Fibroblast of the conjunctiva (primary cell): Measurements from ENCODE around the gene FRMD4A.

Experiments
- DNase-seq: peaks from one replicate; pipeline ENCODE4 v3.0.0-alpha.2; 2010; ENCODE audit warnings: low read depth

Gene FRMD4A

DNA sequence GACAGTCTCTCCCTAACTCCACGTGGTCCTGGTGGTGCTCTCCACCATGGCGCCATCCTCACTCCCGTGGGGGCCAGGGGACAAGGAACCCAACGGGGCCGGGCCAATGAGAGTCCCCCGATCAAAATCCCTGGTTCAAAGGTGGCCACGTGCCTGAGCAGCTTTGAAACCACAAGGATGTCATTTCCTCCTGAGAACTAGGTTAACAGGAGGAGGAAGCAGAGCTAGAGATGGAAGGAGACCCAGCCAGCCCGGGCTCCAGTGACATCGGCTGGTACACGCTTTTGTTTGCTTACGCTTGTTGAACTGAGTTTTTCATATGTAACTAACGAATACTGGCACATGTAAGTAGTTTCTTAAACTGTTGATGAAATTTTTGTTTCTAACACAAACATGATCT, 682.3 kb downstream of the FRMD4A start:
- DNase-seq, result no peak

DNA sequence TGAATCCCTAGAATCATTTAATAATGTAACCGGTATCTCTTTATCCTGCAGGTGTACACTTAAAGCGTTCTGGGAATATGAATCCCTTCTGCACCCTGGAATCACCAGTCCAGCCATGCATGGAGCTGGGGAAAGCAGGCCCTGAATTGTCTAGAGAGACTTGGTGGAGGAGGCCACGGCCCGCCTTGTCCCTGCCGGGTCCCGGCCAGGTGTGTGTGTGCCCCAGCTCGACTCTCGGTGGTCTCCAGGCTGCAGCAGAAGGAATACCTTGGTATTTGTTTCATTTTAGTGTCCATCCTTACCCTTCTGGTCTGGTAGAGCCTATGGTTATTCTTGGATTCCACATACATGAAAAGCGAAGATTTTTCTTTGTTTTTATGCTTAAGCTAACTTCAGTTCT, 685.9 kb downstream of the FRMD4A start:
- no peak for DNase-seq

GRCh38 chr10:13643016-13643415, 687.7 kb downstream of the FRMD4A start:
- DNase-seq, result no peak

DNA sequence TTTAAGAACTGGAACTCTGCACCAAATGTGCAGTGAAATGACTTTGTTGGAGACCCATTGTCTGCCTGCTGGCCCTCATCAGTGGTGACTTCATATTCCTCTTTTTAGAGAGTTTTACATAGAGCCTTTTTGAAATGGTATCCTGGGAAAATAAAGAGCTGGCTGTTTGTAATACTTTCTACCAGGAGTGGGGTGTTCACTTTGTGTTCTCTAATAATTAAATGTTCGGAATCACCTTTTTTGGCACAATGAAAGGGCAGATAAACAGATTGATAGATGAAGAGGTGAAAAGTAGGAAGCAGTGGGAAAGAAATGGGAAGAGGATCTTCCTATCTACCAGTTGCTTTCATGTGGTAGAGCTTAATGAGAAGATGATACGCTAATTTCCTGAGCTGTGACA, 688.4 kb downstream of the FRMD4A start:
- no peak for DNase-seq

DNA sequence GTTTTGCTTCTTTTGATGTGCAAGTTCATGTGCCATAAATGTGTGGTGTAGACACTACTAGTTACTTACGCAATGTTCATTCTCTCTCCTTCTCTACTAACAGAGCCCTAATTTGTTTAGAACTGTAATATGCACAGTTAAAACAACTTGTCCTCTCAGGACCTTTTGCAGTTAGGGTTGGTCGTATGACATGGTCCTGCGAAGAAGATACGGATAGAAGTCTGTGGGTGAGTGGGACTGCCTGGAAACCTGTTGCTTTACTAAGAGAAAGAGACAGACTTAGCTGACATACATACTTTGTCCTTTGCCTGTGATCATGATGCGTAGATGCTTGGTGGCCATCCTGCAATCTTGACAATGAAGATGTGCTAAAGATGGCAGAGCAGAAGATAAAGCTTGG, 692.8 kb downstream of the FRMD4A start:
- no peak for DNase-seq

- DNase-seq, result no peak
Measured at GRCh38 chr10:13637303-13637856, 693.3 kb downstream of the FRMD4A start.

DNA sequence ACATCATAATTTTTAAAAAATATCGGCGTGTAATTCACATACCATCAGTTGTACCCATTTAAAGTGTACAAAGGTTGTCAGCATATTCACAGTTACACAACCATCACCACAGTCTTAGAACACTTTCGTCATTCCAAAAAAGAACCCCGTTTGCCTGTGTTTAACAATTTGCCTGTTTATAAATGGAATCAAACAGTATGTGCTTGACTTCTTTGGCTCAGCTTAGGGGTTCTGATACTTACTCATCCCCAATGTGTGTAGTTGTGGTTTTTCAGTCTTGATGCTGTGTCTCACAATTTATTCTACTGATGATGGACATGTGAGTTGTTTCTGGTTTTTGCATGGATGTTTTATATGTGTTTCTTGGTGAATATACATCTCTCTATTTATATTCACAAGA, 693.9 kb downstream of the FRMD4A start:
- DNase-seq, result no peak

GRCh38 chr10:13634207-13634606, 696.5 kb downstream of the FRMD4A start:
- DNase-seq, result no peak

DNA sequence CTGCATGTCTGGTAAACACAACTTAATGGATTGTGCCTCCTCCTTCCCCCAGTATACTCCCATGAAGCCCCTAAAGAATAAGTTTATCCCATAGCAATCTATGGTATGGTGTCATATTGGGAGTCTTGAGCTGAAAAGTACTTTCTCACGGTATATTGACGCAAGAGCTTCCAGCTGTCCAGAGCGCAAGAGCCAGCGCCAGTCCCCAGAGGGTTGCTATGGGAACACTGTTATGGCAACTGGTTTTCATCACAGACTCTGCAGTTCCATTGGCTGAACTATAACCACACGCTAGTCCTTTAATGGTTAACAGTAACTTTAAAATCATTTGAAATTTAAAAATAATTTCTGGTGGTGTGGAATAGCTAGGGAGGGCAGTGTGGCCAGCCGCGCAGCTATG, 697.0 kb downstream of the FRMD4A start:
- DNase-seq, result peak; percentile 89

DNA sequence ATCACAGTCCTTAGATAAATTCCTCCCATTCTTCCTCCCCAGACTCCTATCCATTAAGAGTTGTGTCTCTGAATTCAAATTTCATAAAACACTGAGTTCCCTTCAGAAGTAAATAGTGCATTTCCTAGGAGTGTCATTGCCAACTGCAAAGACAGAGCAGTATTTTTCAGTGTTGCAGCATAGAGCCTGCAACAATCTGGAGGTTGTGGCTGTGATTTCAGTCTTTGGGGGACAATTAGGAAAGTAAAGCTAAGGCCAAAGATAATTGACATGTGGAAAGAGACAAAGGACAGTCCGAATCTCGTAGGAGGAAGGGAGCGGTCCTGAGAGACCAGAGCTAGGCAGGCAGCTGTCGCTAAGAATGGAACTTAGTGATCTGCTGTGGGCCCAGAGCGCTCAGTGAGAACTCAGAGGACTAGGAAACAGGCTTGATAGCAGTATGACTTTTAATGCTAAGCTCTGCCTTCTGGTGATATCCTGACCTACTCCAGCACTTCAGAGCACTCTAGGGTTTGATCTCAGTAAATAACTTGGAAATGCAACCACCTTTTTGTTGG, 697.8 kb downstream of the FRMD4A start:
- no peak for DNase-seq

DNA sequence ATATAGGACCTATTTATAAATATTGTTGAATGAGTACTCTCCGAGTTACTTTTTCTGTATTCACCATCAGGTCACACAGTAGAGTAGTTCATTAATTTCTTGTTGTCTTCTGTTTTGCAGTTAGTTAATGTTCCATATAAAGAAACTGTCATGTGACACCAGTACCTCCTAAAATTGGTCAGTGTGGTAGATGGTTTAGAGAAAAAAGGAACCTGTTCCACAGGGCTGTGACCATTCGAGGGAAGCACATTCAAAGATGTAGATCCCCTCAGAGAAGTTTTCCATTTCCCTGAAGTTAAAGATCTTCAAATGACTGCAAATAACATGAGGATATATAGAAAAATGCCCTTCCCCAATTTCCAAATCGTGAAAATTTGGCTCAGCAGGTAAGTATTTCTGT, 698.3 kb downstream of the FRMD4A start:
- DNase-seq, result no peak

- DNase-seq, result no peak
Measured at GRCh38 chr10:13631594-13631993, 699.1 kb downstream of the FRMD4A start.

GRCh38 chr10:13630231-13630630, 700.5 kb downstream of the FRMD4A start:
- no peak for DNase-seq

GRCh38 chr10:13629116-13629515, 701.6 kb downstream of the FRMD4A start:
- no peak for DNase-seq

GRCh38 chr10:13628661-13629060, 702.1 kb downstream of the FRMD4A start:
- no peak for DNase-seq

- DNase-seq, result no peak
Measured at GRCh38 chr10:13627459-13628310, 703.0 kb downstream of the FRMD4A start.

DNA sequence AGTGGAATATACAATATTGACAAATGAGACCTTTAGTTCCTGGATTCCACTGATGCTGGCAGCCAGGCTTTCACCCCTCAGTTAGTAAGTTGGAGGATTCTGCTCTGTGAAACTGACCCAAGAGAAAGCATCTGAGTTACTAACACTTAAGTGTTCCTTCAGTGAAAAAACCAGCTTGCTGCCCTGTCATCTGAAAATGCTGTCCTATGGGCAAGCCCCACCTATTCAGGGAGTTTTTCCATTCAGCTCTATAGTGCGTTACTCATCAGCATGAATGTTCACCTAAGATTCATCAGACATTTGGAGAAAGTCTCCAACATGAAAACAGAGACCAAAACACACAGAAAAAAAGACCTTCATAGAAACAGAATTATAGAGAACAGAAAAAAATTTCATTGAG, 706.1 kb downstream of the FRMD4A start:
- no peak for DNase-seq

GRCh38 chr10:13621931-13622330, 708.8 kb downstream of the FRMD4A start:
- no peak for DNase-seq

GRCh38 chr10:13617116-13617515, 713.6 kb downstream of the FRMD4A start:
- no peak for DNase-seq

DNA sequence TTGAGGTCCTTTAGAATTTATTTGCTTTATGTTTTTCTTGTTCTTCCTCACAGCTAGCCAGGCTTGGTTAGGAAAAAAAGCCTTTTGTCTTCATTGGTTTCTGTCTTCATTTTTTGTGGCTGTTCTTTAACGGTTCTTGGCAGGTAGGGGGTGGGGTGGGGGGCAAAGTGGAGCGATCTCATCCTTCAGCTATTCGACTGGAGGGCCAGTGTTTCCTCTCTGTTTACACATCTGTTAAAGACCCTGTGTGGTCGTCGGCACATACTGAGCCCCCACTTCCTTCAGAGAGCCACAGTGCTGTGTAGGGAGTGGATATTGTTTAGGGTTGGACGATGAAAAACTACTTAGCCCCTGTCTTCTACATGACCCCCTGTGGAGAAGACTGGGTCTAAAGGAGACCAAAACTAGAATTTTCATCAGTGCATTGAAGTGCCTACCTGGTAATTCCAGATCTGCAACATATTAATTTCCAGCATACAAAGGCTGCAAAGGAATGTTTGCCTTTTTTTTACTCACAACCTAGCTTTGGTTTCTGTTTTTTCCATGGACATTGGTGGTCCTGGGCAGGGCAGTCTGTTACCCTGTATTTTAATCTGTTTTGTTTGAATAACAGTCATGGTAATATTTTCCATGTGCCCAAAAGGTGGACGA, 714.9 kb downstream of the FRMD4A start:
- no peak for DNase-seq

- no peak for DNase-seq
Measured at GRCh38 chr10:13614530-13615332, 716.0 kb downstream of the FRMD4A start.

DNA sequence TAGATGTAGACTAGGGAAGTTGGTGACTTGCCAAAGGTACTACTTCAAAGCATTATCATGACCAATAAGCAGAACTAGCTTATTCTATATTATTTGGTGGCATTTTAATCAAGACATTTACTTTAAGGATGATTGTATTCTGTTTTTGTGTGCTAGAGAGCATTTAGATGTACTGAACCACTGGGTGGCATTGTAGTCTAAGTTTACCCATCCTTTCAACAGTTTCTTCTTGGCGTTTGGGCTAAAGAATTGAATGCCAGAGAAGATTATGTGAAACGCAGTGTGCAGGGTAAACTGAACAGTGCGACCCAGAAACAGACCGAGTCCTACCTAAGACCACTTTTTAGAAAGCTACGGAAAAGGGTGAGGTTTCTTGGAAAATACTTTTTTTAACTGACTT, 717.2 kb downstream of the FRMD4A start:
- peak; percentile 49 for DNase-seq
